Gastrocnemius medialis (tissue), 4 donors: Measurements from ENCODE around the gene THOC5. TPM values are rescaled to one million over a fixed set of nuclear protein-coding genes. Genes with fewer than 3 reads are reported as not detected.
"Not testable (repeated sequence)": the region's sequence is repeated elsewhere in the genome, so short reads cannot be mapped to it uniquely, and the experiment has no call there.

Source experiments
- ATAC-seq, 2 donors: fragments of 150-250 bp; one replicate each; pipeline ENCODE4 v1.9.1; 2016
- DNase-seq, 2 donors: peaks; one replicate each; pipeline ENCODE4 v3.0.0-alpha.2; 2019
- H3K27ac ChIP-seq, 4 donors: fragments of 200-600 bp; sonication (generic); 1 replicate in 1 of 4; 2 replicates in 3 of 4; pipeline ENCODE4 v1.5.1; 2016 to 2018; ENCODE audit warnings: mild to moderate bottlenecking in 2 of 4, moderate library complexity in 1 of 4
- H3K27me3 ChIP-seq, 3 donors: fragments of 200-600 bp; sonication (generic) in 2 of 3; 1 replicate in 1 of 3; 2 replicates in 2 of 3; pipeline versions ENCODE4 v1.5.1 to v1.6.0; 2016 to 2019; ENCODE audit warnings: mild to moderate bottlenecking in 1 of 3, moderate library complexity in 1 of 3
- H3K36me3 ChIP-seq, 2 donors: fragments of 200-600 bp; sonication (generic) in 1 of 2; one replicate each; pipeline ENCODE4 v1.5.1; 2017 to 2018
- H3K4me1 ChIP-seq, 2 donors: fragments of 200-600 bp; sonication (generic) in 1 of 2; one replicate each; pipeline ENCODE4 v1.5.1; 2016 to 2017; ENCODE audit warnings: mild to moderate bottlenecking in 2 of 2
- H3K4me3 ChIP-seq, 4 donors: fragments of 200-600 bp; sonication (generic) in 3 of 4; 1 replicate in 1 of 4; 2 replicates in 3 of 4; pipeline ENCODE4 v1.5.1; 2016 to 2019; ENCODE audit warnings: mild to moderate bottlenecking in 2 of 4
- H3K9me3 ChIP-seq, 3 donors: fragments of 200-600 bp; sonication (generic) in 2 of 3; 1 replicate in 1 of 3; 2 replicates in 2 of 3; pipeline ENCODE4 v1.5.1; 2016 to 2019
- POLR2A ChIP-seq, 2 donors: fragments of 450-650 bp; IDR thresholded peaks; one replicate each; pipeline ENCODE4 v1.6.1; 2017; ENCODE audit warnings: antibody characterized with exemption in 2 of 2, mild to moderate bottlenecking in 2 of 2, moderate library complexity in 2 of 2
- in situ Hi-C, 4 donors: fragments of 200-750 bp; cut with MboI; loops; one replicate each; pipeline versions ENCODE4 v1.15.0 to v1.8.0; 2017; ENCODE audit warnings: low sequenced_read_pairs in 4 of 4
- intact Hi-C: fragments of 100-400 bp; cut with DNase I; formaldehyde crosslinking; loops from one replicate; pipeline ENCODE4 v1.15.1; 2023; ENCODE audit warnings: low total_unique reads
- total RNA-seq, 4 donors: library from RNA; depleted of rRNA; stranded (reverse); fragments of >200 nt; gene quantifications; one replicate each; pipeline versions ENCODE4 v1.1.0 to v1.2.3, GENCODE V29; 2016
- TF ChIP-seq, protein P1 (sequence below), 5 experiments: fragments of 450-650 bp in 3 of 5; fragments of 200-600 bp in 2 of 5; sonication (generic) in 2 of 5; IDR thresholded peaks in 4 of 5; conservative IDR thresholded peaks in 1 of 5; 1 replicate in 4 of 5; 2 replicates in 1 of 5; pipeline ENCODE4 v1.5.1; 2016 to 2019; ENCODE audit warnings: antibody characterized with exemption in 5 of 5, mild to moderate bottlenecking in 3 of 5, moderate library complexity in 3 of 5

Gene THOC5
- total RNA-seq, 4 donors from 2014 or later, result 38.4 to 71.4 (median 56.3) TPM

DNA sequence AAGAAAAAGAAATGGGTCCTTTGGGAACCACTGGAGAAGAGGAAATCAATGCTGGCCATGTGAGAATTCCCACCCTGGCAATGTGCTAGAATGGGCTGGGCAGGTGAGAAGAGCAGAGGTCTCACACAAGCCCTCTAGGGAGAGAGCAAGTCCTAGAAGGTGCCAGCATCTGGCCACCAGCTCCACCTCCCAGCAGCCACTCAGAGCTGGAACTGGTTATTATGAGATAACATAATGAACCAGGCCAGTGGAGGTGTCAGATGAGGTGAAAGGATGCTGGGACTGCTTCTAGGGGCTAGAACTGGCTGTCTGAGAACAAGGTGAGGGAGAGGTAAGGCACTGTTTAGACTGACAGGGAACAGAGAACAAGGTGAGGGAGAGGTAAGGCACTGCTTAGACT lies 44.3 kb downstream of the THOC5 start:
- no peak for TF ChIP-seq POLR2A (IDR thresholded peaks at IDR 0.05)
- TF ChIP-seq, protein P1, sequence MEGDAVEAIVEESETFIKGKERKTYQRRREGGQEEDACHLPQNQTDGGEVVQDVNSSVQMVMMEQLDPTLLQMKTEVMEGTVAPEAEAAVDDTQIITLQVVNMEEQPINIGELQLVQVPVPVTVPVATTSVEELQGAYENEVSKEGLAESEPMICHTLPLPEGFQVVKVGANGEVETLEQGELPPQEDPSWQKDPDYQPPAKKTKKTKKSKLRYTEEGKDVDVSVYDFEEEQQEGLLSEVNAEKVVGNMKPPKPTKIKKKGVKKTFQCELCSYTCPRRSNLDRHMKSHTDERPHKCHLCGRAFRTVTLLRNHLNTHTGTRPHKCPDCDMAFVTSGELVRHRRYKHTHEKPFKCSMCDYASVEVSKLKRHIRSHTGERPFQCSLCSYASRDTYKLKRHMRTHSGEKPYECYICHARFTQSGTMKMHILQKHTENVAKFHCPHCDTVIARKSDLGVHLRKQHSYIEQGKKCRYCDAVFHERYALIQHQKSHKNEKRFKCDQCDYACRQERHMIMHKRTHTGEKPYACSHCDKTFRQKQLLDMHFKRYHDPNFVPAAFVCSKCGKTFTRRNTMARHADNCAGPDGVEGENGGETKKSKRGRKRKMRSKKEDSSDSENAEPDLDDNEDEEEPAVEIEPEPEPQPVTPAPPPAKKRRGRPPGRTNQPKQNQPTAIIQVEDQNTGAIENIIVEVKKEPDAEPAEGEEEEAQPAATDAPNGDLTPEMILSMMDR (IDR thresholded peaks at IDR 0.05 in 4 of 5, conservative IDR thresholded peaks at IDR 0.05 in 1 of 5), result no peak
- DNase-seq (no peak), ATAC-seq (no peak)
- no peak overlapping the region for H3K4me3 ChIP-seq
- in situ Hi-C loops (no loop called here), intact Hi-C loops (no loop called here)
- H3K36me3 ChIP-seq, result peaks cover 0 to 62% of the 10 kb centered on the region in 2 donors
- H3K9me3 ChIP-seq, result no peaks in the 10 kb centered on the region
- H3K27me3 ChIP-seq, result no peaks in the 10 kb centered on the region
- H3K27ac ChIP-seq, result no peak overlapping the region
- peaks cover 0 to 8% of the 10 kb centered on the region in 2 donors for H3K4me1 ChIP-seq

DNA sequence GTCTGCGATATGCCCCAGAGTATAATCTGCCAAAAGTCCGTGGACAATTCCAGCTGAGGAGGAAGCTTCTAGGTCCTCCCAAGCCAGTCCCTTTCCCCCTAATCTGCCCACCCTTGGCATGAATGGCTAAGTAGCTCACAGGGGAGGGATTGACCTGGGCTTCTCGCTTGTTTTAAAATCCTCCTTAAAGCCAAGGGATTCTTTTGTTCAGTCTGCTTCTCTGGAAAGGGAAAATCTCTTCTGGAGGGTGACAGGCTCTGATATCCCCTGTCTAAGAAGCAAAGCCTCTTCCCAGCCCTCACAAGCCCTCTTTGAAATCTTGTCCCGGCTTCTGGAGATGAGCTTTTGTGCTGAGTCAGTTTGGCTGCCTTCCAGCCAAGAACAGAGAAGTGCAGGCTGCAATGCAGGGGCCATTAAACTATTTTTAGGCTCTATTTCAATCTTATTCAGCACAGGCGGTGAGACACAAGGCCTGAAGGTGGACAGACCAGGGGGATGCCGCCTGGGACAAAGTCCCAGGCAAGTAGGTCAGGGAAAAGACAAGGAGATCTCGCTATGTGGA lies 49.7 kb downstream of the THOC5 start:
- TF ChIP-seq, protein P1 (IDR thresholded peaks at IDR 0.05 in 4 of 5, conservative IDR thresholded peaks at IDR 0.05 in 1 of 5), result no peak
- no peak for TF ChIP-seq POLR2A (IDR thresholded peaks at IDR 0.05)
- ATAC-seq (peak; percentile 50 to 75), DNase-seq (peak; percentile 16 to 36)
- Histone ChIP-seq H3K4me1 (peaks cover 0 to 7% of the 10 kb centered on the region in 2 donors), H3K36me3 (peaks cover 0 to 30% of the 10 kb centered on the region in 2 donors), H3K27ac (peak overlapping the region in 1 of 4 donors; percentile 19), H3K4me3 (no peak overlapping the region), H3K27me3 (no peaks in the 10 kb centered on the region), H3K9me3 (no peaks in the 10 kb centered on the region)
- in situ Hi-C loops (no loop called here), intact Hi-C loops (no loop called here)

DNA sequence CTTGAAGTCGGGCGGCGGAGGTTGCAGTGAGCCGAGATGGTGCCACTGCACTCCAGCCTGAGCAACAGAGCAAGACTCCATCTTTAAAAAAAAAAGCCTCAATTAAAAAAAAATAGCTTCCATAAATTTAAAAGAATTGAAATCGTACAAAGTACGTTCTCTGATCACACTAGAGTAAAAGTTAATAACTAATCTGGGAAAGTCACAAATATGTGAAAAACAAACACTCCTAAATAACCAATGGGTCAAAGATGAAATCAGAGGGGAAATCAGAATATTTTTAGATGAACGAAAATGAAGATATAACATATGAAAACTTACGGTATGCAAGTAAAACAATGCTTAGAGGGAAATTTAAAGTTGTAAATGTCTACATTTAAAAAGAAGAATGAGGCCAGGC lies 53.7 kb downstream of the THOC5 start:
- Histone ChIP-seq H3K27me3 (no peaks in the 10 kb centered on the region), H3K4me1 (peaks cover 0 to 7% of the 10 kb centered on the region in 2 donors), H3K4me3 (no peak overlapping the region), H3K36me3 (no peaks in the 10 kb centered on the region), H3K27ac (no peak overlapping the region), H3K9me3 (no peaks in the 10 kb centered on the region)
- DNase-seq (no peak), ATAC-seq (no peak)
- in situ Hi-C loops (no loop called here), intact Hi-C loops (no loop called here)
- TF ChIP-seq POLR2A (IDR thresholded peaks at IDR 0.05), result no peak
- TF ChIP-seq, protein P1 (IDR thresholded peaks at IDR 0.05 in 4 of 5, conservative IDR thresholded peaks at IDR 0.05 in 1 of 5), result no peak

DNA sequence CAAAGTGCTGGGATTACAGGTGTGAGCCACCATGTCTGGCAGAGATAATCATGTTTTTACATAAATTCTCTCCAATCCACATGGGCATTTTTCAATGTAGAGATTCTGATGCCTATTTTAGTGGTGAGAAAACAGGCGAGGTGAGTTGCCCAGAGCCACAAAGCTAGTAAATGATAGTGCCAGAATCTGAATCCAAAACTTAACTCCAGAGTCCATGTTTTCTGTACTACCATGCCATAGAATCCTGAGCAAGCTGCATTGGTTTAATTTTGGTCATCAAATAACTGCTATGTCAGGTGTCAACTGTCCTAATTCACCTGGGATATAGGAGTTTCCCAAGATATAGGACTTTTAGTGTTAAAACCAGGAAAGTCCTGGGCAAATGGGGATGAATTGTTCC lies 59.9 kb downstream of the THOC5 start:
- intact Hi-C loops (no loop called here), in situ Hi-C loops (no loop called here)
- Histone ChIP-seq H3K27me3 (no peaks in the 10 kb centered on the region), H3K36me3 (no peaks in the 10 kb centered on the region), H3K9me3 (no peaks in the 10 kb centered on the region), H3K4me3 (no peak overlapping the region), H3K27ac (no peak overlapping the region), H3K4me1 (no peaks in the 10 kb centered on the region)
- DNase-seq (no peak), ATAC-seq (no peak)
- TF ChIP-seq, protein P1 (IDR thresholded peaks at IDR 0.05 in 4 of 5, conservative IDR thresholded peaks at IDR 0.05 in 1 of 5), result no peak
- TF ChIP-seq POLR2A (IDR thresholded peaks at IDR 0.05), result no peak

DNA sequence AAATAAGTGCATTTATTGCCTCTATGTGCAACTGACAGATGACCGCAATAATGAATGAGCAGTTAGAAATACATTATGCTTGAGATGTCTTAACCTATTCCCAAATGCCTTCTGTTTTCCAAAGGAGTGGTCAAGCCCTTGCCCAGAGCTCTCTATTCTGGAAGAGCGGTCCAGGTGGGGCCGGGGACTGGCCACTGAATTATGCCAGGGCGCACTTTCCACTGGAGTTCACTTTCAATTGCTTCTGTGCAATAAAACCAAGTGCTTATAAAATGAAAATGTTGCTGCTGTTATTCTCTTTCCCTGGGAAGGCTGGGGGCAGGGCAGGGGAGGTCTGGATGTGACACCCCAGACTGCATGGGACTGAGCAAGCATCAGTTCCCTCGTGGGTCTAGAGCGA lies 62.5 kb downstream of the THOC5 start:
- ATAC-seq (no peak), DNase-seq (no peak)
- in situ Hi-C loops (no loop called here), intact Hi-C loops (no loop called here)
- no peaks in the 10 kb centered on the region for H3K27me3 ChIP-seq
- H3K9me3 ChIP-seq, result no peaks in the 10 kb centered on the region
- no peak overlapping the region for H3K27ac ChIP-seq
- TF ChIP-seq POLR2A (IDR thresholded peaks at IDR 0.05), result no peak
- TF ChIP-seq, protein P1 (IDR thresholded peaks at IDR 0.05 in 4 of 5, conservative IDR thresholded peaks at IDR 0.05 in 1 of 5), result no peak
- no peaks in the 10 kb centered on the region for H3K36me3 ChIP-seq
- no peaks in the 10 kb centered on the region for H3K4me1 ChIP-seq
- no peak overlapping the region for H3K4me3 ChIP-seq

DNA sequence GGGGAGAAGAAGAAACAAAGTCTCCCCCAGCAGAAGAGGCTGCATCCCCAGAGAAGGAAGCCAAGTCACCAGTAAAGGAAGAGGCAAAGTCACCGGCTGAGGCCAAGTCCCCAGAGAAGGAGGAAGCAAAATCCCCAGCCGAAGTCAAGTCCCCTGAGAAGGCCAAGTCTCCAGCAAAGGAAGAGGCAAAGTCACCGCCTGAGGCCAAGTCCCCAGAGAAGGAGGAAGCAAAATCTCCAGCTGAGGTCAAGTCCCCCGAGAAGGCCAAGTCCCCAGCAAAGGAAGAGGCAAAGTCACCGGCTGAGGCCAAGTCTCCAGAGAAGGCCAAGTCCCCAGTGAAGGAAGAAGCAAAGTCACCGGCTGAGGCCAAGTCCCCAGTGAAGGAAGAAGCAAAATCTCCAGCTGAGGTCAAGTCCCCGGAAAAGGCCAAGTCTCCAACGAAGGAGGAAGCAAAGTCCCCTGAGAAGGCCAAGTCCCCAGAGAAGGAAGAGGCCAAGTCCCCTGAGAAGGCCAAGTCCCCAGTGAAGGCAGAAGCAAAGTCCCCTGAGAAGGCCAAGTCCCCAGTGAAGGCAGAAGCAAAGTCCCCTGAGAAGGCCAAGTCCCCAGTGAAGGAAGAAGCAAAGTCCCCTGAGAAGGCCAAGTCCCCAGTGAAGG lies 64.3 kb downstream of the THOC5 start:
- H3K27me3 ChIP-seq, DNase-seq, H3K27ac ChIP-seq, intact Hi-C loops, H3K4me1 ChIP-seq, ATAC-seq, in situ Hi-C loops, H3K9me3 ChIP-seq, H3K4me3 ChIP-seq, H3K36me3 ChIP-seq: not testable (repeated sequence)
